ENCODE measurements around the gene DNER.

DNA sequence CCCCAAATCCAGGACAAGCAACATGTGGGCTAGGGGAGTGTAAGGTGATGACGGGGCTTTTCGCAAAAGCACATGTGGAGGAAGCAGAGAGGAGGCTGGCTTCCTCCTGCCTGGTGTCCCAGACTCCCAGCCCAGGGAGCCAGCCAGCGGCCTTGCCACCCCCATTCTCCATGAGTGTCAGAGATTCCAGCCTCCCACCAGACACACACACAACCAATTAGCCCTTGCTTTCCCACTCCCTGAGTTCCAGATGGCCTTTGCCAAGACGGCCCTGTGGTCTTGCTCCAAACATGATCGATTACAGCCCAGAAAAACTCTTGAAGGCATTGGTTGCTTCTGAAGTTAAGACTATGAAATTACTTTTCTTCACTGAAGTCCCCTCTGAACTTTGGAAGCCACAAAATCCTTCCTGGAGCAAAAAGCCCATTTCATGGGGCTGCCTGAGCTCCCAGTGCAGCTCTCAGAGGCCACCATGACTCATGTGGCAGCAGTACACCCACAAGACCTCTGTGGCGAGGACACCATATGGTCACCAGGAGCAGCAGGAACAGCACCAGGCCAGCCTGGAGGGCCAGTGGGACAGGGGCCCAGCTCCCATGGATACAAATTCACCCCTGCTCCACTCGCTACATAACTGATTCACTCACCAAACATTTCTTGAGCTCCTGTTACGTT lies 374.1 kb downstream of the DNER start:
- TF ChIP-seq CHD2 (IDR thresholded peaks at IDR 0.05; ENCODE audit: low read length, partially characterized antibody) (no peak), RAD21 (conservative IDR thresholded peaks at IDR 0.05 in 1 of 2, IDR thresholded peaks at IDR 0.05 in 1 of 2) (no peak), EP300 (IDR thresholded peaks at IDR 0.05) (no peak), HDAC2 (IDR thresholded peaks at IDR 0.05) (no peak), POLR2A (IDR thresholded peaks at IDR 0.05; ENCODE audit: low read length) (no peak), ZSCAN20 (CRISPR knock-in tag; IDR thresholded peaks at IDR 0.05) (no peak)
- TF ChIP-seq, protein P1, sequence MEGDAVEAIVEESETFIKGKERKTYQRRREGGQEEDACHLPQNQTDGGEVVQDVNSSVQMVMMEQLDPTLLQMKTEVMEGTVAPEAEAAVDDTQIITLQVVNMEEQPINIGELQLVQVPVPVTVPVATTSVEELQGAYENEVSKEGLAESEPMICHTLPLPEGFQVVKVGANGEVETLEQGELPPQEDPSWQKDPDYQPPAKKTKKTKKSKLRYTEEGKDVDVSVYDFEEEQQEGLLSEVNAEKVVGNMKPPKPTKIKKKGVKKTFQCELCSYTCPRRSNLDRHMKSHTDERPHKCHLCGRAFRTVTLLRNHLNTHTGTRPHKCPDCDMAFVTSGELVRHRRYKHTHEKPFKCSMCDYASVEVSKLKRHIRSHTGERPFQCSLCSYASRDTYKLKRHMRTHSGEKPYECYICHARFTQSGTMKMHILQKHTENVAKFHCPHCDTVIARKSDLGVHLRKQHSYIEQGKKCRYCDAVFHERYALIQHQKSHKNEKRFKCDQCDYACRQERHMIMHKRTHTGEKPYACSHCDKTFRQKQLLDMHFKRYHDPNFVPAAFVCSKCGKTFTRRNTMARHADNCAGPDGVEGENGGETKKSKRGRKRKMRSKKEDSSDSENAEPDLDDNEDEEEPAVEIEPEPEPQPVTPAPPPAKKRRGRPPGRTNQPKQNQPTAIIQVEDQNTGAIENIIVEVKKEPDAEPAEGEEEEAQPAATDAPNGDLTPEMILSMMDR (IDR thresholded peaks at IDR 0.05), result no peak
- TF ChIP-seq, protein P2, sequence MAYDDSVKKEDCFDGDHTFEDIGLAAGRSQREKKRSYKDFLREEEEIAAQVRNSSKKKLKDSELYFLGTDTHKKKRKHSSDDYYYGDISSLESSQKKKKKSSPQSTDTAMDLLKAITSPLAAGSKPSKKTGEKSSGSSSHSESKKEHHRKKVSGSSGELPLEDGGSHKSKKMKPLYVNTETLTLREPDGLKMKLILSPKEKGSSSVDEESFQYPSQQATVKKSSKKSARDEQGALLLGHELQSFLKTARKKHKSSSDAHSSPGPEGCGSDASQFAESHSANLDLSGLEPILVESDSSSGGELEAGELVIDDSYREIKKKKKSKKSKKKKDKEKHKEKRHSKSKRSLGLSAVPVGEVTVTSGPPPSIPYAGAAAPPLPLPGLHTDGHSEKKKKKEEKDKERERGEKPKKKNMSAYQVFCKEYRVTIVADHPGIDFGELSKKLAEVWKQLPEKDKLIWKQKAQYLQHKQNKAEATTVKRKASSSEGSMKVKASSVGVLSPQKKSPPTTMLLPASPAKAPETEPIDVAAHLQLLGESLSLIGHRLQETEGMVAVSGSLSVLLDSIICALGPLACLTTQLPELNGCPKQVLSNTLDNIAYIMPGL (CRISPR knock-in tag; IDR thresholded peaks at IDR 0.05; ENCODE audit: borderline replicate concordance), result no peak
